ENCODE measurements around the gene TEC. TPM values are rescaled to one million over a fixed set of nuclear protein-coding genes. Genes with fewer than 3 reads are reported as not detected.
A peak's percentile ranks its signal among the peaks of the same experiment; 100 is the strongest.

TEC gene
- total RNA-seq, 1 donor from 2014 or later, result 3.2 TPM

- TF ChIP-seq, protein P1, sequence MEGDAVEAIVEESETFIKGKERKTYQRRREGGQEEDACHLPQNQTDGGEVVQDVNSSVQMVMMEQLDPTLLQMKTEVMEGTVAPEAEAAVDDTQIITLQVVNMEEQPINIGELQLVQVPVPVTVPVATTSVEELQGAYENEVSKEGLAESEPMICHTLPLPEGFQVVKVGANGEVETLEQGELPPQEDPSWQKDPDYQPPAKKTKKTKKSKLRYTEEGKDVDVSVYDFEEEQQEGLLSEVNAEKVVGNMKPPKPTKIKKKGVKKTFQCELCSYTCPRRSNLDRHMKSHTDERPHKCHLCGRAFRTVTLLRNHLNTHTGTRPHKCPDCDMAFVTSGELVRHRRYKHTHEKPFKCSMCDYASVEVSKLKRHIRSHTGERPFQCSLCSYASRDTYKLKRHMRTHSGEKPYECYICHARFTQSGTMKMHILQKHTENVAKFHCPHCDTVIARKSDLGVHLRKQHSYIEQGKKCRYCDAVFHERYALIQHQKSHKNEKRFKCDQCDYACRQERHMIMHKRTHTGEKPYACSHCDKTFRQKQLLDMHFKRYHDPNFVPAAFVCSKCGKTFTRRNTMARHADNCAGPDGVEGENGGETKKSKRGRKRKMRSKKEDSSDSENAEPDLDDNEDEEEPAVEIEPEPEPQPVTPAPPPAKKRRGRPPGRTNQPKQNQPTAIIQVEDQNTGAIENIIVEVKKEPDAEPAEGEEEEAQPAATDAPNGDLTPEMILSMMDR (IDR thresholded peaks at IDR 0.05; ENCODE audit: insufficient read depth, low read length, poor library complexity, severe bottlenecking), result peak; percentile 59
- Histone ChIP-seq H3K36me3 (ENCODE audit: control insufficient read depth, insufficient read depth, low read length) (no peaks in the 10 kb centered on the region), H3K4me3 (ENCODE audit: low read depth, low read length) (no peak overlapping the region), H3K27me3 (ENCODE audit: control insufficient read depth, insufficient read depth, low read length) (no peaks in the 10 kb centered on the region)
- peak; percentile 75 for DNase-seq (ENCODE audit: low read depth)
Measured at GRCh38 chr4:48127682-48128404, 141.8 kb downstream of the TEC start.

GRCh38 chr4:48127231-48127630 lies 142.4 kb downstream of the TEC start:
- Histone ChIP-seq H3K4me3 (ENCODE audit: low read depth, low read length) (no peak overlapping the region), H3K27me3 (ENCODE audit: control insufficient read depth, insufficient read depth, low read length) (no peaks in the 10 kb centered on the region), H3K36me3 (ENCODE audit: control insufficient read depth, insufficient read depth, low read length) (no peaks in the 10 kb centered on the region)
- no peak for DNase-seq (ENCODE audit: low read depth)
- TF ChIP-seq, protein P1 (IDR thresholded peaks at IDR 0.05; ENCODE audit: insufficient read depth, low read length, poor library complexity, severe bottlenecking), result no peak

DNA sequence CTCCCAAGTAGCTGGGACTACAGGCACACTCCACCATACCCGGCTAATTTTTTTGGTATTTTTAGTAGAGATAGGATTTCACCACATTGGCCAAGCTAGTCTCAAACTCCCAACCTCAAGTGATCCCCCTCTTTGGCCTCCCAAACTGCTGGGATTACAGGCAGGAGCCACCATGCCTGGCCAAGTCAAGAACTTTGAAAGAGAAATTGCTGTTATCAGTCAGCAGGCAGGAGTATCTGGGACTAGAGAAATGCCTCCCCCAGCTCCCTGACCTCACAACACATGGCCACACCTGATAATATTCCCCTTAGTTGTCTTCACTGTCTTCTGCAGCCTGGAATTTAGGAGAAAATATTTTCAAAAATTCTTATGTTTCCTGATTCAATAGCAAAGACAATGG lies 143.0 kb downstream of the TEC start:
- H3K4me3 ChIP-seq (ENCODE audit: low read depth, low read length), result no peak overlapping the region
- TF ChIP-seq, protein P1 (IDR thresholded peaks at IDR 0.05; ENCODE audit: insufficient read depth, low read length, poor library complexity, severe bottlenecking), result no peak
- no peaks in the 10 kb centered on the region for H3K36me3 ChIP-seq (ENCODE audit: control insufficient read depth, insufficient read depth, low read length)
- H3K27me3 ChIP-seq (ENCODE audit: control insufficient read depth, insufficient read depth, low read length), result no peaks in the 10 kb centered on the region
- no peak for DNase-seq (ENCODE audit: low read depth)

GRCh38 chr4:48124870-48125269 lies 144.8 kb downstream of the TEC start:
- Histone ChIP-seq H3K36me3 (ENCODE audit: control insufficient read depth, insufficient read depth, low read length) (no peaks in the 10 kb centered on the region), H3K27me3 (ENCODE audit: control insufficient read depth, insufficient read depth, low read length) (no peaks in the 10 kb centered on the region), H3K4me3 (ENCODE audit: low read depth, low read length) (no peak overlapping the region)
- TF ChIP-seq, protein P1 (IDR thresholded peaks at IDR 0.05; ENCODE audit: insufficient read depth, low read length, poor library complexity, severe bottlenecking), result no peak
- no peak for DNase-seq (ENCODE audit: low read depth)

DNA sequence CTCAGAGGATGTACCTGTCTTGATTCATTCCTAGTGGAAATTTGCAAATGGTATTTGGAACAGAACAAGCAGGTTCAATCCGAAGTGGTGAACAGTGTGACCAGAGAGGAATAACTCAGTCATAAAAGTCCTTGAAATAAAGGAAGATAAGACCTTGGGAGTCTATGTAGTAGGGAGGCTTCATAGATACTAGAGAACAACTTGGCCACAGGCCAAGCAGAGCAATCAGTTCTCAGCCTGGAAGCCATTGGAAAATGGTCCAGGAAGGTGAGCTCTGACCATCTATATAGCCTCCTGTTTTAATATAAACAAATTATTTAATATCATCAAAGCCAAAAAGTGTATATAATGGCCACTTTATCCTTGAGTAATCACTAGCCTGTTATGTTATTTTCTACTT lies 146.9 kb downstream of the TEC start:
- no peaks in the 10 kb centered on the region for H3K36me3 ChIP-seq (ENCODE audit: control insufficient read depth, insufficient read depth, low read length)
- H3K27me3 ChIP-seq (ENCODE audit: control insufficient read depth, insufficient read depth, low read length), result no peaks in the 10 kb centered on the region
- DNase-seq (ENCODE audit: low read depth), result no peak
- TF ChIP-seq, protein P1 (IDR thresholded peaks at IDR 0.05; ENCODE audit: insufficient read depth, low read length, poor library complexity, severe bottlenecking), result no peak
- no peak overlapping the region for H3K4me3 ChIP-seq (ENCODE audit: low read depth, low read length)

DNA sequence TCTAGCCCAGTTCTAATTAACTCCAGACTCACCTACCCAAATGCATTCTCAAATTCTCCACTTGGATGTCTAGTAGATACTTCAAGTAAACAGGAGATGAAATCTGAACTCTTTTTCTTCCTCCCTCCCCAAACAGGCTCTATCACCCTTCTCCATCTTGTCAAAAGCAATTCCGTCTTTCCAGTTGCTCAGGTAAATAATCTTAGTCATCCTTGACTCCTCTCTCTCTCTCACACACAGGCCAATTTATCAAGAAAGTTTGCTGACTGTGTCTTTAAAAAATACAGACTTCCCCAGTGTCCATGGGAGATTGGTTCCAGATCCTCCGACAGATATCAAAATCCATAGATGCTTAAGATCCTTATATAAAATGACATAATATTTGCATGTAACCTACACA lies 148.5 kb downstream of the TEC start:
- Histone ChIP-seq H3K4me3 (ENCODE audit: low read depth, low read length) (no peak overlapping the region), H3K27me3 (ENCODE audit: control insufficient read depth, insufficient read depth, low read length) (no peaks in the 10 kb centered on the region), H3K36me3 (ENCODE audit: control insufficient read depth, insufficient read depth, low read length) (no peaks in the 10 kb centered on the region)
- TF ChIP-seq, protein P1 (IDR thresholded peaks at IDR 0.05; ENCODE audit: insufficient read depth, low read length, poor library complexity, severe bottlenecking), result no peak
- no peak for DNase-seq (ENCODE audit: low read depth)

All from kidney epithelial cell (primary cell).